SU-DHL-6 (cell line): ENCODE measurements around the gene NEURL1B.

Experiments
- H2AFZ ChIP-seq: fragments of 200-600 bp; sonication (generic); 2 replicates; pipeline ENCODE4 v1.6.1; 2014; ENCODE audit warnings: low read depth, mild to moderate bottlenecking, moderate library complexity, mixed read lengths, antibody characterized with exemption, low read length; ENCODE audit not compliant: severe bottlenecking
- H3F3A ChIP-seq: fragments of 200-600 bp; shearing (Covaris generic); 2 replicates; pipeline ENCODE4 v1.6.0; 2016; ENCODE audit warnings: antibody characterized with exemption, mild to moderate bottlenecking; ENCODE audit not compliant: insufficient read depth
- H3K27ac ChIP-seq: fragments of 200-600 bp; sonication (generic); 2 replicates; pipeline ENCODE4 v1.5.1; 2016; ENCODE audit warnings: low read depth, mild to moderate bottlenecking, low read length, moderate library complexity, mixed read lengths
- H3K27me3 ChIP-seq: fragments of 200-600 bp; sonication (generic), shearing (Covaris generic); 2 replicates; pipeline ENCODE4 v1.6.0; 2014; ENCODE audit warnings: mild to moderate bottlenecking, low read length
- H3K36me3 ChIP-seq: fragments of 200-600 bp; sonication (generic); 2 replicates; pipeline ENCODE4 v1.6.1; 2014; ENCODE audit warnings: mild to moderate bottlenecking, low read length, mixed read lengths
- H3K4me2 ChIP-seq: fragments of 300-600, 200-600 bp; shearing (Covaris generic), sonication (generic); 2 replicates; pipeline ENCODE4 v1.6.0; 2014; ENCODE audit warnings: low read length, low read depth, mild to moderate bottlenecking; ENCODE audit not compliant: poor library complexity, severe bottlenecking
- H3K4me3 ChIP-seq: fragments of 200-600 bp; sonication (generic); 2 replicates; pipeline ENCODE4 v1.5.1; 2014; ENCODE audit warnings: antibody characterized with exemption, low read length, mild to moderate bottlenecking, mixed read lengths; ENCODE audit not compliant: insufficient read depth, poor library complexity, severe bottlenecking
- H3K79me2 ChIP-seq: fragments of 200-600 bp; sonication (generic); 2 replicates; pipeline ENCODE4 v1.6.1; 2014; ENCODE audit warnings: mild to moderate bottlenecking, low read length, moderate library complexity; ENCODE audit not compliant: insufficient read depth
- H3K9ac ChIP-seq: fragments of 200-600 bp; sonication (generic); 2 replicates; pipeline ENCODE4 v1.7.0; 2014; ENCODE audit warnings: mild to moderate bottlenecking, low read length
- H3K9me2 ChIP-seq: fragments of 200-600 bp; sonication (generic); replicated peaks from 2 replicates; pipeline ENCODE4 v1.6.1; 2014; ENCODE audit warnings: low read length; ENCODE audit not compliant: insufficient read depth
- H3K9me3 ChIP-seq: fragments of 200-600 bp; sonication (generic); 2 replicates; pipeline ENCODE4 v1.6.1; 2014; ENCODE audit warnings: low read length, mixed read lengths; ENCODE audit not compliant: insufficient read depth
- H4K20me1 ChIP-seq: fragments of 200-600 bp; sonication (generic); 2 replicates; pipeline ENCODE4 v1.6.1; 2014; ENCODE audit warnings: low read depth, mild to moderate bottlenecking, antibody characterized with exemption, low read length, moderate library complexity, mixed read lengths
- EZH2phosphoT487 ChIP-seq: fragments of 200-600 bp; sonication (generic), shearing (Covaris generic); conservative IDR thresholded peaks from 2 replicates; pipeline ENCODE4 v1.6.1; 2018; ENCODE audit warnings: mild to moderate bottlenecking, antibody characterized with exemption, low read length, moderate library complexity, mixed read lengths
- TF ChIP-seq, protein P1 (sequence below): fragments of 200-600 bp; sonication (generic); IDR thresholded peaks from one replicate; pipeline ENCODE4 v1.5.1; 2017; ENCODE audit warnings: antibody characterized with exemption, mild to moderate bottlenecking, low read length, moderate library complexity; ENCODE audit not compliant: insufficient read depth, poor library complexity, severe bottlenecking

The NEURL1B gene

GRCh38 chr5:172692451-172692850 lies 51.4 kb downstream of the NEURL1B start:
- Histone ChIP-seq H3F3A (no peaks in the 10 kb centered on the region), H3K9ac (no peak overlapping the region), H2AFZ (no peak overlapping the region), H3K36me3 (no peaks in the 10 kb centered on the region), H4K20me1 (no peaks in the 10 kb centered on the region), H3K27ac (no peak overlapping the region), H3K9me2 (no peaks in the 10 kb centered on the region), H3K4me2 (no peak overlapping the region), H3K79me2 (no peaks in the 10 kb centered on the region), H3K4me3 (no peak overlapping the region), H3K9me3 (no peaks in the 10 kb centered on the region), H3K27me3 (no peaks in the 10 kb centered on the region)
- TF ChIP-seq EZH2phosphoT487, result no peak
- TF ChIP-seq, protein P1, sequence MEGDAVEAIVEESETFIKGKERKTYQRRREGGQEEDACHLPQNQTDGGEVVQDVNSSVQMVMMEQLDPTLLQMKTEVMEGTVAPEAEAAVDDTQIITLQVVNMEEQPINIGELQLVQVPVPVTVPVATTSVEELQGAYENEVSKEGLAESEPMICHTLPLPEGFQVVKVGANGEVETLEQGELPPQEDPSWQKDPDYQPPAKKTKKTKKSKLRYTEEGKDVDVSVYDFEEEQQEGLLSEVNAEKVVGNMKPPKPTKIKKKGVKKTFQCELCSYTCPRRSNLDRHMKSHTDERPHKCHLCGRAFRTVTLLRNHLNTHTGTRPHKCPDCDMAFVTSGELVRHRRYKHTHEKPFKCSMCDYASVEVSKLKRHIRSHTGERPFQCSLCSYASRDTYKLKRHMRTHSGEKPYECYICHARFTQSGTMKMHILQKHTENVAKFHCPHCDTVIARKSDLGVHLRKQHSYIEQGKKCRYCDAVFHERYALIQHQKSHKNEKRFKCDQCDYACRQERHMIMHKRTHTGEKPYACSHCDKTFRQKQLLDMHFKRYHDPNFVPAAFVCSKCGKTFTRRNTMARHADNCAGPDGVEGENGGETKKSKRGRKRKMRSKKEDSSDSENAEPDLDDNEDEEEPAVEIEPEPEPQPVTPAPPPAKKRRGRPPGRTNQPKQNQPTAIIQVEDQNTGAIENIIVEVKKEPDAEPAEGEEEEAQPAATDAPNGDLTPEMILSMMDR, result no peak

GRCh38 chr5:172692981-172693380 lies 51.9 kb downstream of the NEURL1B start:
- H3K9me2 ChIP-seq, result no peaks in the 10 kb centered on the region
- TF ChIP-seq, protein P1, result no peak

DNA sequence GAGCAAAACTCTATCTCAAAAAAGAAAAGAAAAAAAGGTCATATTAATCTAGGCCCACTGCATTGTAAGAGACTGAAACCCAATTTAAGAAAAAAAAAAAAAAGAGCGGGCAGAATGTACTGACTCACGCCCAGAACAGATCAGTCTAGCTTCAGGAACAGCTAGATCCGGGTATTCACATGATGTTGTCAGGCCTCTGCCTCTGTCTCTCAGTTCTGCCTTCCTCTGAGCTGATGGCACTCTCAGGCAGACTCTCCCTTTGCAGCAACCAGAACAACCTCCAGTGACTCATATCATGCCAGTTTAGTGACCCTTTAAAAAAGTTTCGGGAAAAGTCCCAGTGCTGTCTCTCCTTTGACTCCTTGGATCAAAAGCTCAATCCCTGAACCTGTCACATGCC lies 53.0 kb downstream of the NEURL1B start:
- Histone ChIP-seq H3K27me3 (no peaks in the 10 kb centered on the region), H3K9me3 (no peaks in the 10 kb centered on the region), H2AFZ (no peak overlapping the region), H3K9ac (no peak overlapping the region), H3F3A (no peaks in the 10 kb centered on the region), H3K36me3 (no peaks in the 10 kb centered on the region), H3K27ac (no peak overlapping the region), H4K20me1 (no peaks in the 10 kb centered on the region), H3K79me2 (no peaks in the 10 kb centered on the region), H3K4me3 (no peak overlapping the region), H3K4me2 (no peak overlapping the region), H3K9me2 (no peaks in the 10 kb centered on the region)
- TF ChIP-seq EZH2phosphoT487, result no peak
- TF ChIP-seq, protein P1, result no peak

More at GRCh38 chr5:172692981-172693380, 51.9 kb downstream of the NEURL1B start:
- no peak overlapping the region for H3K4me3 ChIP-seq
- no peaks in the 10 kb centered on the region for H3K36me3 ChIP-seq
- no peak overlapping the region for H3K4me2 ChIP-seq
- no peaks in the 10 kb centered on the region for H3K9me3 ChIP-seq
- no peak overlapping the region for H3K9ac ChIP-seq
- H3K27ac ChIP-seq, result no peak overlapping the region
- H3K27me3 ChIP-seq, result no peaks in the 10 kb centered on the region
- no peaks in the 10 kb centered on the region for H4K20me1 ChIP-seq
- H3K79me2 ChIP-seq, result no peaks in the 10 kb centered on the region
- H2AFZ ChIP-seq, result no peak overlapping the region
- H3F3A ChIP-seq, result no peaks in the 10 kb centered on the region
